ENCODE measurements around the gene UBE2N. TPM values are rescaled to one million over a fixed set of nuclear protein-coding genes. Genes with fewer than 3 reads are reported as not detected.

Gene UBE2N
- total RNA-seq, 1 experiment from 2014 or later: 159 TPM

DNA sequence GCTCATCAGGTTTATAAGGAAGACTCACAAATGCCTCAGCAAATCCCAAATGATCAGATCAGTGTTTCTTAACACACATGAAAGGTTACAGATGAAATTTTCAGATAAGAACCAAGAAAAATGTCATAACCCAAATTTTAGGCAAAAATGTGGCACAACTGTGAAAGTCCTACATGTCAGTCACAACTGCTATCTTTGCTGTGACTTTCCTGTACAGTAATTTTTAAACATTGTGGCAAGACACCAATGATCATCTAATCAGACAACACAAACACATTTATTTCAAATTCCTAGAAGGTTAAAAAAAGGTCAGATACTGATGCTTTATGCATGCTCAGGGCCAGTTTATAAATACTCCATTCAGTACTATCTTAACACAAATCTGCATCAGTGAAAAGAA lies 32.9 kb downstream of the UBE2N start:
- Mint-ChIP-seq H3K27me3 (ENCODE audit: unreplicated experiment) (no peaks in the 10 kb centered on the region), H3K4me3 (ENCODE audit: low read depth, unreplicated experiment) (no peak overlapping the region), H3K9me3 (ENCODE audit: low read depth, unreplicated experiment) (peaks cover 2% of the 10 kb centered on the region), H3K27ac (ENCODE audit: unreplicated experiment) (no peak overlapping the region), H3K4me1 (ENCODE audit: low read depth, unreplicated experiment) (peaks cover 27% of the 10 kb centered on the region), H3K36me3 (ENCODE audit: insufficient read depth, unreplicated experiment) (peaks cover 48% of the 10 kb centered on the region)
- no TSS peak for BruUV-seq (replicated peaks)
- DNase-seq: no peak
- TF ChIP-seq, protein P1, sequence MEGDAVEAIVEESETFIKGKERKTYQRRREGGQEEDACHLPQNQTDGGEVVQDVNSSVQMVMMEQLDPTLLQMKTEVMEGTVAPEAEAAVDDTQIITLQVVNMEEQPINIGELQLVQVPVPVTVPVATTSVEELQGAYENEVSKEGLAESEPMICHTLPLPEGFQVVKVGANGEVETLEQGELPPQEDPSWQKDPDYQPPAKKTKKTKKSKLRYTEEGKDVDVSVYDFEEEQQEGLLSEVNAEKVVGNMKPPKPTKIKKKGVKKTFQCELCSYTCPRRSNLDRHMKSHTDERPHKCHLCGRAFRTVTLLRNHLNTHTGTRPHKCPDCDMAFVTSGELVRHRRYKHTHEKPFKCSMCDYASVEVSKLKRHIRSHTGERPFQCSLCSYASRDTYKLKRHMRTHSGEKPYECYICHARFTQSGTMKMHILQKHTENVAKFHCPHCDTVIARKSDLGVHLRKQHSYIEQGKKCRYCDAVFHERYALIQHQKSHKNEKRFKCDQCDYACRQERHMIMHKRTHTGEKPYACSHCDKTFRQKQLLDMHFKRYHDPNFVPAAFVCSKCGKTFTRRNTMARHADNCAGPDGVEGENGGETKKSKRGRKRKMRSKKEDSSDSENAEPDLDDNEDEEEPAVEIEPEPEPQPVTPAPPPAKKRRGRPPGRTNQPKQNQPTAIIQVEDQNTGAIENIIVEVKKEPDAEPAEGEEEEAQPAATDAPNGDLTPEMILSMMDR (IDR thresholded peaks at IDR 0.05; ENCODE audit: unreplicated experiment): no peak
- intact Hi-C loops (cut with micrococcal nuclease; ENCODE audit: unreplicated experiment): no loop called here
- CTCF ChIA-PET: no interaction called here

DNA sequence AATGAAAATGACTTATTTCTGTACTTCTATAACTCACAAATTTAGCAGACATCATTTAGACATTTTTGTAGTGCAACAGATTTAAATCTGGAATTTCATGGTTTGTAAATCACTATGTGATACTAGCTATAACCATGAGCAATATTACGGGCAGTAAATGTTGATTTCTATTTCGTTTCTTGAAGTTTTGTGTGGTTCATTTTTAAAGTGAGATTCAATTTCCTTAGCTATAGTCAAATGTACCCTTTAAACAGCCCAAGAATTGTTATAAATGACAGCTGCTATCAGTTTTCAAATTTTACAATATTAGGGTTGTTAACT lies 33.8 kb downstream of the UBE2N start:
- intact Hi-C loops (cut with micrococcal nuclease; ENCODE audit: unreplicated experiment): no loop called here
- Mint-ChIP-seq H3K27me3 (ENCODE audit: unreplicated experiment) (no peaks in the 10 kb centered on the region), H3K27ac (ENCODE audit: unreplicated experiment) (no peak overlapping the region), H3K9me3 (ENCODE audit: low read depth, unreplicated experiment) (peaks cover 2% of the 10 kb centered on the region), H3K4me1 (ENCODE audit: low read depth, unreplicated experiment) (peaks cover 20% of the 10 kb centered on the region), H3K36me3 (ENCODE audit: insufficient read depth, unreplicated experiment) (peaks cover 57% of the 10 kb centered on the region), H3K4me3 (ENCODE audit: low read depth, unreplicated experiment) (no peak overlapping the region)
- no TSS peak for BruUV-seq (replicated peaks)
- CTCF ChIA-PET: interaction anchor here (0.8 kb wide), 1 partner anchor 13 kb away, joined by 3 read pairs; no protein-coding TSS in a partner anchor
- no peak for DNase-seq
- TF ChIP-seq, protein P1 (IDR thresholded peaks at IDR 0.05; ENCODE audit: unreplicated experiment): no peak

DNA sequence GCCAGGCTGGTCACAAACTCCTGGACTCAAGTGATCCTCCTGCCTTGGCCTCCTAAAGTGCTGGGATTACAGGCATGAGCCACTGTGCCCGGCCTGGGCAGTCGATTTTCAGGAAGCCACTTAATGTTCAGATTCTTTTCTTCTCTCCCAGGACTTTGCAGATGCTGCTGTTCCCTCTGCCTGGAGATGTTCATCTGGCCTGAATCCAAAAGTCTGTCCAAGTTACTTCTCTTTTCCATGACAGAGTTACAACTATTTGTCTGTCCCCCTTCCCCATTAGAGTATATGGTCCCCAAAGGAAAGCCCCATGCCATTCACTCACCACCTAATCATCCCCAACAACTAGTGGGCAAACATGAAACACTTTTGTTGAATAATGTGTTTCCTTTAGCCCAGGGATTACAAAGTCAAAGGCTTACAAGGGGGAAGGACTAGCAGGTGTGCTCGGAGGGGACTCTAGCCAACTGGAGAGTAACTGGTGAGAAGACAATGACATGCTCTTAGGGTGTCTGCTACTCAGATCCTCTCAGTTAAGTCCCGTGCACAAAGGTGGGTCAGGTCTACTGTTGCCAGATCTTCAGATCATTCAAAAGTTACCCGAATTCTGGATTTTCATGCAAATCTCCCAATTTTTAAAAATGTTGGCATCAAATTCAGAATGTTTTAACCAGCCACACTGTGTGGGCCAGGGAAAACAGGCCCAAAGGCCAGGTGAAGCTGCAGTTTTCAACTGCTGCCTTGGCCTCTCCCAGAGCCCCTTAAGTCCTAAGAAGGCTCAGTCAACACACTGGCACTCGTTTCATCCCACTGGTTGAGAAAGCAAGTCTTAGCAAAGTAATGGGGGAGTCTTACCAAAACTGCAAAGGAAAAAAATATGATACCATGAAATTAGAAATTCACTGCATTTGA lies 34.4 kb downstream of the UBE2N start:
- no TSS peak for BruUV-seq (replicated peaks)
- peaks cover 2% of the 10 kb centered on the region for H3K9me3 Mint-ChIP-seq (ENCODE audit: low read depth, unreplicated experiment)
- no peaks in the 10 kb centered on the region for H3K27me3 Mint-ChIP-seq (ENCODE audit: unreplicated experiment)
- H3K4me1 Mint-ChIP-seq (ENCODE audit: low read depth, unreplicated experiment): peaks cover 14% of the 10 kb centered on the region
- no peak for DNase-seq
- H3K36me3 Mint-ChIP-seq (ENCODE audit: insufficient read depth, unreplicated experiment): peaks cover 63% of the 10 kb centered on the region
- TF ChIP-seq, protein P1 (IDR thresholded peaks at IDR 0.05; ENCODE audit: unreplicated experiment): no peak
- no peak overlapping the region for H3K4me3 Mint-ChIP-seq (ENCODE audit: low read depth, unreplicated experiment)
- CTCF ChIA-PET: interaction anchor here (0.8 kb wide), 1 partner anchor 13 kb away, joined by 3 read pairs; no protein-coding TSS in a partner anchor
- H3K27ac Mint-ChIP-seq (ENCODE audit: unreplicated experiment): no peak overlapping the region
- intact Hi-C loops (cut with micrococcal nuclease; ENCODE audit: unreplicated experiment): no loop called here

DNA sequence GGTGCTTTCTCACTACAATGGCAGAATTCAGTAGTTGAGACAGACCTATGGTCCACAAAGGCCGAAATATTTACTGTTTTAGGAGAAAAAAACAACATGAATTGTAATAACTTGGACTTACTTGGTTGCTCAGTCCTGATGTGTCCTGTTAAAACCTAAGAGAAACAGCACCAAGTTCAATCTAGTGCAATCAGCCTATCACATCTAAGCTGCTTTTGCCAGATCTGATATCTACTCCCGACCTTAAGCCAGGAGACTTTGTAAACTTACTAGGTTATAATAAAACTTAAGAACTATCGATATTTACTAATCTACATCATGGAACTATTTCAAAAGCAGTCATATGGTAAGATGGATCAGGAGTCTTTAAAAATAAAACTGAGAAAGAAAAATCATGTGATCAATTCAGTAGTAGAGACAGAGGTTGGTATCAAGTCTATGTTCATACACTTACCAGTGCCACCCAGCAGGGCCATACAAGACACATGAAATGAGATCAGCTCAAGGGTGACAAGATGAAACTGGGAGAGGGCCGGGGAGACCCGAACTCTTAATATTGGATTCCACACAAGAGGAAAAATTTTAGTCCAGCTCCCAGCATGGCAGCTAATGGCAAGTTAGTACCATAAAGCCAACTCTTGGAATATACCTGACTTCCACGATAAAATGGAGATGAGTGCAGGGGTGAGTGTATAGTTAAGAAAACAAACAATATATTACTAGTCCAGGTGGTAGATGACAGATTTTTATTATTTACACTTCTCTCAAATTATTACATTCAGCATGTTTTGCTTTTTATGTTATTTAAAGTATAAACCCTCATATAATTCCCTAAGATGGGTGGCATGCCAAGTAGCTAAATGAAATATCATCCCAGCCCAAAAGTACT lies 36.5 kb downstream of the UBE2N start:
- no peak for DNase-seq
- intact Hi-C loops (cut with micrococcal nuclease; ENCODE audit: unreplicated experiment): no loop called here
- TF ChIP-seq, protein P1 (IDR thresholded peaks at IDR 0.05; ENCODE audit: unreplicated experiment): no peak
- no peak overlapping the region for H3K4me3 Mint-ChIP-seq (ENCODE audit: low read depth, unreplicated experiment)
- H3K9me3 Mint-ChIP-seq (ENCODE audit: low read depth, unreplicated experiment): no peaks in the 10 kb centered on the region
- BruUV-seq (replicated peaks): no TSS peak
- CTCF ChIA-PET: interaction anchor here (0.6 to 1.5 kb wide), 2 partner anchors 109 to 461 kb away, joined by 3 to 5 read pairs; no protein-coding TSS in a partner anchor
- no peaks in the 10 kb centered on the region for H3K27me3 Mint-ChIP-seq (ENCODE audit: unreplicated experiment)
- peaks cover 8% of the 10 kb centered on the region for H3K4me1 Mint-ChIP-seq (ENCODE audit: low read depth, unreplicated experiment)
- peaks cover 65% of the 10 kb centered on the region for H3K36me3 Mint-ChIP-seq (ENCODE audit: insufficient read depth, unreplicated experiment)
- H3K27ac Mint-ChIP-seq (ENCODE audit: unreplicated experiment): no peak overlapping the region
